ENCODE measurements around the gene MAP7D3. TPM values are rescaled to one million over a fixed set of nuclear protein-coding genes. Genes with fewer than 3 reads are reported as not detected.

The MAP7D3 gene
- total and polyA plus RNA-seq, 2 of the 8 experiments (the other 6 are each of a cell fraction or from before 2014, with no cell fraction given): 4.8 to 19.6 TPM

DNA sequence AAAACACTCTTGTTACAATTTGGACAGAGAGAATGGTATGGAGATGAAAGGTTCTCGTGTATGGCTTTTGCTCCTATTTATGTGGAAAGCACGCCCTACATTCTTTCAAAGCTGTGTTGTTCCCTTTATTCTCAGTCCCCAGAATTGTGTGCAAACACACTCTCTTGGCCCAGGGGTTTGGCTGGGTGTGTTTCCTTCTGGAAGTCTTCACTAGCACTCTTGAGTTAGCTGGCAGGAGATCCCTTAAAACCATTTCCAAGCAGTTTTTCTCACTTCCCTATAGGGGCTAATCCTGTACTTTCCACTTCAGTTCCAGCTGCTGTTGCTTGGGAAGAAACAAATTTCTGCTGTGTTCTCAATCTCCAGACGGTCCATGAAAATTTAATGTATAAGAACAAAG lies 68.8 kb downstream of the MAP7D3 start (continued):
- TF ChIP-seq, protein P1, sequence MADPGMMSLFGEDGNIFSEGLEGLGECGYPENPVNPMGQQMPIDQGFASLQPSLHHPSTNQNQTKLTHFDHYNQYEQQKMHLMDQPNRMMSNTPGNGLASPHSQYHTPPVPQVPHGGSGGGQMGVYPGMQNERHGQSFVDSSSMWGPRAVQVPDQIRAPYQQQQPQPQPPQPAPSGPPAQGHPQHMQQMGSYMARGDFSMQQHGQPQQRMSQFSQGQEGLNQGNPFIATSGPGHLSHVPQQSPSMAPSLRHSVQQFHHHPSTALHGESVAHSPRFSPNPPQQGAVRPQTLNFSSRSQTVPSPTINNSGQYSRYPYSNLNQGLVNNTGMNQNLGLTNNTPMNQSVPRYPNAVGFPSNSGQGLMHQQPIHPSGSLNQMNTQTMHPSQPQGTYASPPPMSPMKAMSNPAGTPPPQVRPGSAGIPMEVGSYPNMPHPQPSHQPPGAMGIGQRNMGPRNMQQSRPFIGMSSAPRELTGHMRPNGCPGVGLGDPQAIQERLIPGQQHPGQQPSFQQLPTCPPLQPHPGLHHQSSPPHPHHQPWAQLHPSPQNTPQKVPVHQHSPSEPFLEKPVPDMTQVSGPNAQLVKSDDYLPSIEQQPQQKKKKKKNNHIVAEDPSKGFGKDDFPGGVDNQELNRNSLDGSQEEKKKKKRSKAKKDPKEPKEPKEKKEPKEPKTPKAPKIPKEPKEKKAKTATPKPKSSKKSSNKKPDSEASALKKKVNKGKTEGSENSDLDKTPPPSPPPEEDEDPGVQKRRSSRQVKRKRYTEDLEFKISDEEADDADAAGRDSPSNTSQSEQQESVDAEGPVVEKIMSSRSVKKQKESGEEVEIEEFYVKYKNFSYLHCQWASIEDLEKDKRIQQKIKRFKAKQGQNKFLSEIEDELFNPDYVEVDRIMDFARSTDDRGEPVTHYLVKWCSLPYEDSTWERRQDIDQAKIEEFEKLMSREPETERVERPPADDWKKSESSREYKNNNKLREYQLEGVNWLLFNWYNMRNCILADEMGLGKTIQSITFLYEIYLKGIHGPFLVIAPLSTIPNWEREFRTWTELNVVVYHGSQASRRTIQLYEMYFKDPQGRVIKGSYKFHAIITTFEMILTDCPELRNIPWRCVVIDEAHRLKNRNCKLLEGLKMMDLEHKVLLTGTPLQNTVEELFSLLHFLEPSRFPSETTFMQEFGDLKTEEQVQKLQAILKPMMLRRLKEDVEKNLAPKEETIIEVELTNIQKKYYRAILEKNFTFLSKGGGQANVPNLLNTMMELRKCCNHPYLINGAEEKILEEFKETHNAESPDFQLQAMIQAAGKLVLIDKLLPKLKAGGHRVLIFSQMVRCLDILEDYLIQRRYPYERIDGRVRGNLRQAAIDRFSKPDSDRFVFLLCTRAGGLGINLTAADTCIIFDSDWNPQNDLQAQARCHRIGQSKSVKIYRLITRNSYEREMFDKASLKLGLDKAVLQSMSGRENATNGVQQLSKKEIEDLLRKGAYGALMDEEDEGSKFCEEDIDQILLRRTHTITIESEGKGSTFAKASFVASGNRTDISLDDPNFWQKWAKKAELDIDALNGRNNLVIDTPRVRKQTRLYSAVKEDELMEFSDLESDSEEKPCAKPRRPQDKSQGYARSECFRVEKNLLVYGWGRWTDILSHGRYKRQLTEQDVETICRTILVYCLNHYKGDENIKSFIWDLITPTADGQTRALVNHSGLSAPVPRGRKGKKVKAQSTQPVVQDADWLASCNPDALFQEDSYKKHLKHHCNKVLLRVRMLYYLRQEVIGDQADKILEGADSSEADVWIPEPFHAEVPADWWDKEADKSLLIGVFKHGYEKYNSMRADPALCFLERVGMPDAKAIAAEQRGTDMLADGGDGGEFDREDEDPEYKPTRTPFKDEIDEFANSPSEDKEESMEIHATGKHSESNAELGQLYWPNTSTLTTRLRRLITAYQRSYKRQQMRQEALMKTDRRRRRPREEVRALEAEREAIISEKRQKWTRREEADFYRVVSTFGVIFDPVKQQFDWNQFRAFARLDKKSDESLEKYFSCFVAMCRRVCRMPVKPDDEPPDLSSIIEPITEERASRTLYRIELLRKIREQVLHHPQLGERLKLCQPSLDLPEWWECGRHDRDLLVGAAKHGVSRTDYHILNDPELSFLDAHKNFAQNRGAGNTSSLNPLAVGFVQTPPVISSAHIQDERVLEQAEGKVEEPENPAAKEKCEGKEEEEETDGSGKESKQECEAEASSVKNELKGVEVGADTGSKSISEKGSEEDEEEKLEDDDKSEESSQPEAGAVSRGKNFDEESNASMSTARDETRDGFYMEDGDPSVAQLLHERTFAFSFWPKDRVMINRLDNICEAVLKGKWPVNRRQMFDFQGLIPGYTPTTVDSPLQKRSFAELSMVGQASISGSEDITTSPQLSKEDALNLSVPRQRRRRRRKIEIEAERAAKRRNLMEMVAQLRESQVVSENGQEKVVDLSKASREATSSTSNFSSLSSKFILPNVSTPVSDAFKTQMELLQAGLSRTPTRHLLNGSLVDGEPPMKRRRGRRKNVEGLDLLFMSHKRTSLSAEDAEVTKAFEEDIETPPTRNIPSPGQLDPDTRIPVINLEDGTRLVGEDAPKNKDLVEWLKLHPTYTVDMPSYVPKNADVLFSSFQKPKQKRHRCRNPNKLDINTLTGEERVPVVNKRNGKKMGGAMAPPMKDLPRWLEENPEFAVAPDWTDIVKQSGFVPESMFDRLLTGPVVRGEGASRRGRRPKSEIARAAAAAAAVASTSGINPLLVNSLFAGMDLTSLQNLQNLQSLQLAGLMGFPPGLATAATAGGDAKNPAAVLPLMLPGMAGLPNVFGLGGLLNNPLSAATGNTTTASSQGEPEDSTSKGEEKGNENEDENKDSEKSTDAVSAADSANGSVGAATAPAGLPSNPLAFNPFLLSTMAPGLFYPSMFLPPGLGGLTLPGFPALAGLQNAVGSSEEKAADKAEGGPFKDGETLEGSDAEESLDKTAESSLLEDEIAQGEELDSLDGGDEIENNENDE (IDR thresholded peaks at IDR 0.05; ENCODE audit: insufficient replicate concordance, low read length): no peak
- TF ChIP-seq SIN3A (conservative IDR thresholded peaks at IDR 0.05 in 1 of 2, IDR thresholded peaks at IDR 0.05 in 1 of 2; ENCODE audit: low read depth in 1 of 2, low read length in 2 of 2): no peak
- TF ChIP-seq NRF1 (IDR thresholded peaks at IDR 0.05; ENCODE audit: low read depth, low read length): no peak
- no peak for TF ChIP-seq EGR1 (IDR thresholded peaks at IDR 0.05; ENCODE audit: borderline replicate concordance, low read depth, low read length)
- no peak for TF ChIP-seq GABPA (IDR thresholded peaks at IDR 0.05; ENCODE audit: borderline replicate concordance, insufficient read depth, low read length)
- TF ChIP-seq POLR2A (IDR thresholded peaks at IDR 0.05; ENCODE audit: control extremely low read depth in 1 of 2, low read depth in 2 of 2, low read length in 2 of 2): no peak
- no peak for TF ChIP-seq CTBP2 (IDR thresholded peaks at IDR 0.05; ENCODE audit: borderline replicate concordance, insufficient read depth, insufficient read length, low read length)
- TF ChIP-seq BRCA1 (IDR thresholded peaks at IDR 0.05; ENCODE audit: low read depth, low read length): no peak
- no peak for TF ChIP-seq CHD1 (IDR thresholded peaks at IDR 0.05; ENCODE audit: low read depth, low read length)
